WERI-Rb-1 (cell line): Measurements from ENCODE around the gene SH3RF3.

Source experiments
- DNase-seq: peaks from one replicate; pipeline ENCODE4 v3.0.0-alpha.2; 2020
- H3K27ac ChIP-seq: fragments of 250-450 bp; sonication (Bioruptor Pico); 2 replicates; pipeline ENCODE4 v1.5.1; 2020; ENCODE audit warnings: mild to moderate bottlenecking, moderate library complexity
- H3K27me3 ChIP-seq: fragments of 250-450 bp; sonication (Bioruptor Pico); 2 replicates; pipeline ENCODE4 v1.5.1; 2021; ENCODE audit warnings: mild to moderate bottlenecking, low read depth, moderate library complexity; ENCODE audit not compliant: insufficient read depth, severe bottlenecking
- H3K36me3 ChIP-seq: fragments of 250-450 bp; sonication (Bioruptor Pico); 2 replicates; pipeline ENCODE4 v1.5.1; 2020; ENCODE audit warnings: mild to moderate bottlenecking, moderate library complexity
- H3K4me3 ChIP-seq: 2 replicates; pipeline ENCODE4 v1.5.1; 2011; ENCODE audit warnings: low read depth, mild to moderate bottlenecking, control low read depth, low read length
- H3K9me3 ChIP-seq: fragments of 250-450 bp; sonication (Bioruptor Pico); 2 replicates; pipeline ENCODE4 v1.5.1; 2021; ENCODE audit warnings: mild to moderate bottlenecking, moderate library complexity; ENCODE audit not compliant: severe bottlenecking
- CTCF ChIP-seq: IDR thresholded peaks from 2 replicates; pipeline ENCODE4 v1.5.1; 2011; ENCODE audit warnings: low read depth, mild to moderate bottlenecking, control low read depth, inconsistent platforms, low read length

Gene SH3RF3

GRCh38 chr2:109164739-109165221 is 35.8 kb downstream of the SH3RF3 start:
- no peak for DNase-seq
- no peak for TF ChIP-seq CTCF
- no peak overlapping the region for H3K4me3 ChIP-seq
- H3K27me3 ChIP-seq: no peaks in the 10 kb centered on the region
- no peaks in the 10 kb centered on the region for H3K36me3 ChIP-seq
- no peak overlapping the region for H3K27ac ChIP-seq
- no peaks in the 10 kb centered on the region for H3K9me3 ChIP-seq

- TF ChIP-seq CTCF: no peak
- DNase-seq: no peak
Measured at GRCh38 chr2:109166811-109167210, 37.8 kb downstream of the SH3RF3 start.

GRCh38 chr2:109168086-109168485 is 39.1 kb downstream of the SH3RF3 start:
- TF ChIP-seq CTCF: no peak
- no peaks in the 10 kb centered on the region for H3K27me3 ChIP-seq

More at GRCh38 chr2:109166811-109167210, 37.8 kb downstream of the SH3RF3 start:
- H3K27ac ChIP-seq: no peak overlapping the region
- no peaks in the 10 kb centered on the region for H3K36me3 ChIP-seq
- no peaks in the 10 kb centered on the region for H3K27me3 ChIP-seq
- no peaks in the 10 kb centered on the region for H3K9me3 ChIP-seq
- no peak overlapping the region for H3K4me3 ChIP-seq

GRCh38 chr2:109168716-109169115 is 39.7 kb downstream of the SH3RF3 start:
- Histone ChIP-seq H3K36me3 (no peaks in the 10 kb centered on the region), H3K9me3 (no peaks in the 10 kb centered on the region), H3K27me3 (no peaks in the 10 kb centered on the region), H3K27ac (no peak overlapping the region), H3K4me3 (no peak overlapping the region)
- TF ChIP-seq CTCF: no peak
- no peak for DNase-seq

More at GRCh38 chr2:109168086-109168485, 39.1 kb downstream of the SH3RF3 start:
- Histone ChIP-seq H3K27ac (no peak overlapping the region), H3K9me3 (no peaks in the 10 kb centered on the region), H3K36me3 (no peaks in the 10 kb centered on the region), H3K4me3 (no peak overlapping the region)
- DNase-seq: no peak

GRCh38 chr2:109170645-109171044 is 41.6 kb downstream of the SH3RF3 start:
- DNase-seq: no peak
- Histone ChIP-seq H3K9me3 (peaks cover 8% of the 10 kb centered on the region), H3K27me3 (no peaks in the 10 kb centered on the region), H3K36me3 (no peaks in the 10 kb centered on the region), H3K4me3 (no peak overlapping the region), H3K27ac (no peak overlapping the region)
- no peak for TF ChIP-seq CTCF

- no peak for TF ChIP-seq CTCF
- Histone ChIP-seq H3K27ac (no peak overlapping the region), H3K27me3 (no peaks in the 10 kb centered on the region), H3K4me3 (no peak overlapping the region), H3K9me3 (peaks cover 8% of the 10 kb centered on the region), H3K36me3 (no peaks in the 10 kb centered on the region)
- DNase-seq: no peak
Measured at GRCh38 chr2:109171444-109172334, 42.7 kb downstream of the SH3RF3 start.
